DND-41 (cell line): ENCODE measurements around the gene RAD51B.

Experiments
- CTCF ChIP-seq: IDR thresholded peaks from 2 replicates; pipeline ENCODE4 v1.5.1; 2012; ENCODE audit warnings: borderline replicate concordance, low read length, moderate library complexity, mild to moderate bottlenecking; ENCODE audit not compliant: poor library complexity, severe bottlenecking; ENCODE audit errors: extremely low read depth
- EZH2 ChIP-seq: IDR thresholded peaks from 3 replicates; pipeline ENCODE4 v1.6.1; 2012; ENCODE audit warnings: borderline replicate concordance, low read depth, mild to moderate bottlenecking, moderate library complexity, low read length, inconsistent platforms; ENCODE audit not compliant: severe bottlenecking

GRCh38 chr14:67846029-67846610 is 26.5 kb downstream of the RAD51B start:
- TF ChIP-seq CTCF = no peak
- TF ChIP-seq EZH2 = no peak
